Suprapubic skin (tissue), 4 donors: ENCODE results near the gene RPL5.

Source experiments
- CTCF ChIP-seq, 2 donors: fragments of 200-600 bp in 1 of 2; fragments of 450-650 bp in 1 of 2; sonication (generic) in 1 of 2; IDR thresholded peaks; one replicate each; pipeline ENCODE4 v1.5.1; 2016 to 2019; ENCODE audit warnings: antibody characterized with exemption in 2 of 2, mild to moderate bottlenecking in 1 of 2, moderate library complexity in 1 of 2
- POLR2A ChIP-seq, 2 donors: fragments of 450-650 bp; IDR thresholded peaks; one replicate each; pipeline ENCODE4 v1.6.1; 2017; ENCODE audit warnings: antibody characterized with exemption in 2 of 2, mild to moderate bottlenecking in 2 of 2, moderate library complexity in 2 of 2
- POLR2AphosphoS5 ChIP-seq, 3 donors: sonication (generic); formaldehyde crosslinking; IDR thresholded peaks; one replicate each; pipeline ENCODE4 v1.6.1; 2017; ENCODE audit warnings: antibody characterized with exemption in 3 of 3

DNA sequence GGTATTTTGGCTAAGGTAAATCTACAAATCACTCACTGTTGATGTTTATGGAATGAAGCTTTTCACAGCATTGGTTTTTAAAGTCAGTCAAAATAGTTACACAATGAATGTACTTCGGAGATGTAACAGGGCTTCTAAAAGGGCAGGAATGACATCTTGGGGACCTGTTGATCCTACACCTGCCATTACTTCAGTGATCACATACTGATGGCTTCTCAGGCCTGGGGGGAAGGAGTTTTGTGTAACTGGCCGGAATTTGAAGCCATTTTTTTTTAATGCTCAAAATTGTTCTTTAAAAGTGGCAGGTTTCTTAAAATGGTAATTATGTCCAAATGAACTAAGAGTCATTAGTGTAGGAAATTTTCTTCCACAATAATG, 11.2 kb downstream of the RPL5 start:
- TF ChIP-seq POLR2A (IDR thresholded peaks at IDR 0.05) (no peak), CTCF (IDR thresholded peaks at IDR 0.05) (no peak), POLR2AphosphoS5 (IDR thresholded peaks at IDR 0.05) (no peak)
